ENCODE measurements around the gene R3HDM2. TPM values are rescaled to one million over a fixed set of nuclear protein-coding genes. Genes with fewer than 3 reads are reported as not detected.

The R3HDM2 gene
- total and polyA plus RNA-seq, 2 of the 13 experiments (the other 11 are each of a cell fraction or from before 2014, with no cell fraction given): 11.1 to 23.5 TPM

GRCh38 chr12:57368349-57369095 is 62.3 kb downstream of the R3HDM2 start (continued):
- TF ChIP-seq TFE3 (CRISPR knock-in tag; IDR thresholded peaks at IDR 0.05) (no peak), ZNF264 (CRISPR knock-in tag; IDR thresholded peaks at IDR 0.05) (no peak), ATF6 (CRISPR knock-in tag; conservative IDR thresholded peaks at IDR 0.05) (no peak), HNRNPK (IDR thresholded peaks at IDR 0.05; ENCODE audit: low read depth, low read length, poor library complexity, severe bottlenecking) (peak; percentile 35), HOXA9 (CRISPR knock-in tag; IDR thresholded peaks at IDR 0.05; ENCODE audit: borderline replicate concordance) (peak; percentile 97), ZNF607 (CRISPR knock-in tag; IDR thresholded peaks at IDR 0.05; ENCODE audit: borderline replicate concordance) (no peak), NR2F2 (IDR thresholded peaks at IDR 0.05; ENCODE audit: borderline replicate concordance, low read depth) (peak; percentile 32; the same call in 1 of the 2 replicates), SP4 (CRISPR knock-in tag; IDR thresholded peaks at IDR 0.05) (no peak), ZNF362 (CRISPR knock-in tag; IDR thresholded peaks at IDR 0.05; ENCODE audit: borderline replicate concordance) (no peak), ZNF430 (CRISPR knock-in tag; IDR thresholded peaks at IDR 0.05) (no peak), SSRP1 (CRISPR knock-in tag; IDR thresholded peaks at IDR 0.05) (no peak), ZBTB20 (CRISPR knock-in tag; IDR thresholded peaks at IDR 0.05; ENCODE audit: borderline replicate concordance, low read depth) (no peak), ZNF235 (CRISPR knock-in tag; IDR thresholded peaks at IDR 0.05; ENCODE audit: borderline replicate concordance) (no peak), ZSCAN20 (CRISPR knock-in tag; IDR thresholded peaks at IDR 0.05; ENCODE audit: borderline replicate concordance) (no peak), RARA (CRISPR knock-in tag; IDR thresholded peaks at IDR 0.05) (peak; percentile 26; the same call in 1 of the 2 replicates), ZFY (CRISPR knock-in tag; IDR thresholded peaks at IDR 0.05) (no peak), ZSCAN9 (CRISPR knock-in tag; IDR thresholded peaks at IDR 0.05; ENCODE audit: borderline replicate concordance) (no peak), TIGD3 (CRISPR knock-in tag; IDR thresholded peaks at IDR 0.05; ENCODE audit: borderline replicate concordance) (no peak), CEBPB (IDR thresholded peaks at IDR 0.05; ENCODE audit: borderline replicate concordance, low read depth, low read length) (peak; percentile 91), ZNF747 (CRISPR knock-in tag; IDR thresholded peaks at IDR 0.05; ENCODE audit: borderline replicate concordance) (no peak), ZNF274 (CRISPR knock-in tag; IDR thresholded peaks at IDR 0.05) (no peak), ATF7 (IDR thresholded peaks at IDR 0.05) (no peak), ATF7 (CRISPR knock-in tag; IDR thresholded peaks at IDR 0.05) (no peak), THAP8 (CRISPR knock-in tag; IDR thresholded peaks at IDR 0.05; ENCODE audit: borderline replicate concordance) (no peak)
